HG03442 (cell line): ENCODE data around the gene SEMA4A.
"Not testable (repeated sequence)": the region's sequence is repeated elsewhere in the genome, so short reads cannot be mapped to it uniquely, and the experiment has no call there.

Source experiments
- ATAC-seq: cut with Tn5 transposase; IDR thresholded peaks from one replicate; pipeline ENCODE4 v1.9.1; 2021; ENCODE audit warnings: mild to moderate bottlenecking, moderate library complexity; ENCODE audit not compliant: unreplicated experiment

SEMA4A gene

GRCh38 chr1:156190265-156190664 lies 36.9 kb downstream of the SEMA4A start:
- not testable (repeated sequence) for ATAC-seq

GRCh38 chr1:156191292-156191964 lies 38.0 kb downstream of the SEMA4A start:
- ATAC-seq: no peak

DNA sequence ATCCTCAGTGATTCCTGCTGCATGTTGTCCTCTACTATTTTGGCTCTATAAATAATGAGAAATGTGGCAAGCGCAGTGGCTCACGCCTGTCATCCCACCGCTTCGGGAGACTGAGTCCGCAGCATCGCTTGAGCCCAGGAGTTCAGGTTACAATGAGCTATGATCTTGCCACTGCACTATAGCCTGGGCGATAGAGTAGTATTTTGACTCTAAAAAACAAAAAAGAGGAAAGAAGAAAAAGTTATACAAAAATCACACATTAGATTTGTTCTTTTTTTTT lies 39.8 kb downstream of the SEMA4A start:
- ATAC-seq: no peak

DNA sequence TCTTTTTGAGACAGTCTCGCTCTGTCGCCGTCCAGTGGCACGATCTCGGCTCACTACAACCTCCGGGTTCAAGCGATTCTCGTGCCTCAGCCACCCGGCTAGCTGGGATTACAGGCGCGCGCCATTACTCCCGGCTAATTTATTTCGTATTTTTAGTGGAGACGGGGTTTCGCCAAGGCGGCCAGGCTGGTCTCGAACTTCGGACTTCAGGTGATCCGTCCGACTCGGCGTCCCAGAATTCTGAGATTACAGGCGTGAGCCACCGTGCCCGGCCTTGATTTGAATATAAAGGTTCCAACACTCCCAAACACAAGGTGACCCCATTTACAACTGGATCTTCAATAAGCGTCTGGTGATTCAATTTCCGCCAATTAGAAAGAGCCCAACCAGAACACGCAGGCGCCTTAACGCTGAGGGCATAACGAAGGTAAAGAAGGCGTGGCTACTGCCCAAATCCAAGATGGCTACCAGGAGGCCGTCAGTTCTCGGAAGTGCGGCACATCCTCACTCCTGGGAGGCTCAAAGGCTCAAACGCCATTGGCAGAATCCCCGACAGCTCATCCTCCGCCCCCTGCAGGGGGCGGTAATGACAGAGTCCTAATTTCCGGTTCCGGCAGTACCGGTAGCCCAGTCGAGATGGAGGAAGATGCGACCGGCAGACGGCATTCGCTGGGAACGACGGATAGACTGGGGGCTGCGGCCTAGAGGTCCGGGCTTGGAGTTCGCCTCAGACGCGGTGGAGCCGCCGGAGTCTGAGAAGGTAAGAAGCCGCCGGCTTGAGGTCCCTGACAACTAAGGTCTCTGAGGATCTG lies 40.3 kb downstream of the SEMA4A start, which contains the start of gene SLC25A44:
Gene SLC25A44, plus strand, starts transcription at position 617 of the 812 bp plus-strand sequence. CDS start 5,744 bp downstream, outside the sequence.
- peak; percentile 95 for ATAC-seq

DNA sequence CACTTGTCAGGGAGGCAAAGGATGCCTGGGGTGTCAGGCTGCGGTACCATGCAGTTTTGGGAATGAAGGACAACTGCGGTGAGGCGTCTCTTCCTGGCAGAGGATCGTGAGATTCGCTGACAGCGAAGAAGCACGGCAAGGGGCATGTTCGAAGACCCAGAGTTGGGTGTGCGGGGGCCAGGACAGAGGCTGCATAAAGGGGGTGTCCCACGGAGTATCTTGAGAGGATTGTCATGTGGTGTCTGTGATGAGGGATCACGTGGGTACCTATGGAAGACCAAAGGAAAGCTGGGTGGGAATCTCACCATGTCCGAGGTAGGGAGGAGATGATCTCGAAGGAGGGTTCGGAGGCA lies 40.9 kb downstream of the SEMA4A start:
- no peak for ATAC-seq

- no peak for ATAC-seq
Measured at GRCh38 chr1:156195853-156196252, 42.5 kb downstream of the SEMA4A start.

GRCh38 chr1:156196445-156196844 lies 43.1 kb downstream of the SEMA4A start:
- ATAC-seq: no peak

- ATAC-seq: peak; percentile 52
Measured at GRCh38 chr1:156198831-156199349, 45.5 kb downstream of the SEMA4A start.

GRCh38 chr1:156200044-156200443 lies 46.7 kb downstream of the SEMA4A start:
- ATAC-seq: no peak

- ATAC-seq: no peak
Measured at GRCh38 chr1:156203331-156203730, 49.9 kb downstream of the SEMA4A start.

GRCh38 chr1:156204686-156205085 lies 51.3 kb downstream of the SEMA4A start:
- no peak for ATAC-seq

DNA sequence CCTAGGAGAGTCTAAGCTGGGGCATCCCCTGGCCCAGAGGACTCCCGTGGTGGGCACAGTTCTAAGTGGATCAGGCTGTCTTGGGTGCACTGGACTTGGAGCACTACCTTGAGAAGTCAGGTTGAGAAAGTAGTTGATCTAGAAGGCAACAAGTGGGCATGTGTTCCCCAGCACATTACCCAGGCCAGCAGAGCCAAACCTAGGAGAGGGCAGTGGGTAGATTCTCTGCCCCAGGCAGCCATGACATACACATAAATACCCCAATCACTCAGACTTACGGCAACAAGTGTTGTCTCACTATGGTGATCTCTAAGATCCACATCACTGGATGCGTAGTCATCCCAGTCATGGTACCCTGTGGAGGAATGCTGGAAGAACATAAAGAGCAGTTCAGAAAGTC lies 57.9 kb downstream of the SEMA4A start:
- no peak for ATAC-seq

GRCh38 chr1:156212130-156212529 lies 58.7 kb downstream of the SEMA4A start:
- ATAC-seq: no peak

- ATAC-seq: peak; percentile 88
Measured at GRCh38 chr1:156212833-156213643, 59.7 kb downstream of the SEMA4A start, which contains the start of gene PMF1. TSS of gene PMF1 (plus strand) at chr1:156213007. CDS start at chr1:156213016, 9 bp downstream.

GRCh38 chr1:156213644-156213966 lies 60.2 kb downstream of the SEMA4A start:
- no peak for ATAC-seq

DNA sequence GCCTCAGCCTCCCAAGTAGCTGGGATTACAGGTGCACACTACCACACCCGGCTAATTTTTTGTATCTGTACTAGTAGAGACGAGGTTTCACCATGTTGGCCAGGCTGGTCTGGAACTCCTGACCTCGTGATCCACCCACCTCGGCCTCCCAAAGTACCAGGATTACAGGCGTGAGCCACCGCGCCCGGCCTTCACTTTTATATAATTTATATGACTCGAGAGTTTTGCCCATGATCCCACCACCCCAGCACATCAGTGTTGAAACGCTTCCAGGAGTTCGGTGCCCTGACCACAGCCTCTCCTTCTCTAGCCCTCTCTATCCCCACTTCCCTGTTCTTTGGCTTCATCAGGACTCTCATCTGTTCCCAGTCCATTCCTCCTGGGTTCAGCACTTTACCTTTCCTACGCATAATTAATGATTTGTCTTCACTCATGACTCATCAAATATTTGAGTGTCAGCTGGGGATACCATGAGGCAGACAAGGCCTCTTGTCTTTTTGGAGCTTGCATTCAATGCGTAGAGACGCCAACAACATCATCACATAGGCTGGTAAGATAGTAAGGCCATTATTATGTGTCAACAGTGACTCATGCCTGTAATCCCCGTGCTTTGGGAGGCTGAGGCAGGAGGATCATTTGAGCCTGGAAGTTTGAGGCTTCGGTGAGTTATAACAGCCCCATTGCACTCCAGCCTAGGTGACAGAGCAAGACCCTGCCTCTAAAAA lies 60.8 kb downstream of the SEMA4A start:
- no peak for ATAC-seq

DNA sequence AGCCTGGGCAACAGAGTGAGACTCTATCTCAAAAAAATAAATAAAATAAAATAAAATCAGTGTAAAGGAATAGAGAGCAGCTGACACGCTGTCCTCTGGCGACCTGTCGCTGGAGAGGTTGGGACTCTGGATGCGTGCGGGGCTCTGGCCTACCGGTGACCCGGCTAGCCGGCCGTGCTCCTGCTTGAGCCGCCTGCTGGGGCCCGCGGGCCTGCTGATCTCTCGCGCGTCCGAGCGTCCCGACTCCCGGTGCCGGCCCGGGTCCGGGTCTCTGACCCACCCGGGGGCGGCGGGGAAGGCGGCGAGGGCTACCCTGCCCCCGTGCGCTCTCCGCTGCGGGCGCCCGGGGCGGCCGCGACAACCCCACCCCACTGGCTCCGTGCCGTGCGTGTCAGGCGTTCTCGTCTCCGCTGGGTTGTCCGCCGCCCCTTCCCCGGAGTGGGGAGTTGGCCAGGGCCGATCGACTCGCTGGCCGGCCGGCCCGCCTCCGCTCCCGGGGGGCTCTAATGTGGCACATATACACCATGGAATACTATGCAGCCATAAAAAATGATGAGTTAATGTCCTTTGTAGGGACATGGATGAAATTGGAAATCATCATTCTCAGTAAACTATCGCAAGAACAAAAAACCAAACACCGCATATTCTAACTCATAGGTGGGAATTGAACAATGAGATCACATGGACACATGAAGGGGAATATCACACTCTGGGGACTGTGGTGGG lies 63.1 kb downstream of the SEMA4A start:
- ATAC-seq: not testable (repeated sequence)

GRCh38 chr1:156217871-156218270 lies 64.5 kb downstream of the SEMA4A start:
- no peak for ATAC-seq

DNA sequence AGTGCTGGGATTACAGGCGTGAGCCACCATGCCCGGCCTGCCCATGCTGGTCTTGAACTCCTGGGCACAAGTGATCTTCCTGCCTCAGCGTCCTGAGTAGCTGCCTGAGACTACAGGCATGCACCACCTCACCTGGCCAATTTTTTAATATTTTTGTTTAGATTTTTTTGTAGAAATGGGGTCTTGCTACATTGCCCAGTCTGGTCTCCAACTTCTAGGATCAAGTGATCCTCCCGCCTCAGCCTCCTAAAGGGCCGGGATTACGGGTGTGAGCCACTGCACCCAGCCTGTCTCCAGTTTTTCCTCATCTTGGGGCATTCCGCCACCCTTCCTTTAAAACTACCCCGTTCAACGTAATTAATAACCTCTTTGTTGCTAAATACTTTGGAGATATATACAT lies 66.8 kb downstream of the SEMA4A start:
- no peak for ATAC-seq
